GM19372 (cell line): Measurements from ENCODE around the gene GABRB1.
"Not testable (repeated sequence)": the region's sequence is repeated elsewhere in the genome, so short reads cannot be mapped to it uniquely, and the experiment has no call there.

ENCODE experiments used
- ATAC-seq: cut with Tn5 transposase; IDR thresholded peaks from one replicate; pipeline ENCODE4 v1.9.1; 2021; ENCODE audit warnings: mild to moderate bottlenecking, low read depth, moderate library complexity; ENCODE audit not compliant: unreplicated experiment

The GABRB1 gene

DNA sequence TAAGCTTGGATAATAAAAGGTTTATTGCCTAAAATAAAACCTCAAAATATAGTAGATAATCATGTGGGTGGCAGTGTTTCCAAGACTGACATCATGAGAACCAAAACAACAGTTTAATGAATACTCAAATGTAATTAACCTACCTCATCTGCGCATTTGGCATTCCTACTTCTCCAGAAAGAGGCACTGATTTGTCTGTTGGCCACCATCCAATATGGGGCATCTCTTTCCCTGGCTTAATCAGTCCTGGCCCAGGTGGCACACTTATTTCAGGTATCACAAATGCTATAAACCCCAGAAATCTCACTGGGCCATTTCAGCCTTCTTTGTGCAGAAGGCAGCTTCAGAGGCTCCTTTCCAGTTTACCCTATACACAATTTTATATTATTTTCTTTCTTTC lies 239.9 kb downstream of the GABRB1 start:
- ATAC-seq = no peak

DNA sequence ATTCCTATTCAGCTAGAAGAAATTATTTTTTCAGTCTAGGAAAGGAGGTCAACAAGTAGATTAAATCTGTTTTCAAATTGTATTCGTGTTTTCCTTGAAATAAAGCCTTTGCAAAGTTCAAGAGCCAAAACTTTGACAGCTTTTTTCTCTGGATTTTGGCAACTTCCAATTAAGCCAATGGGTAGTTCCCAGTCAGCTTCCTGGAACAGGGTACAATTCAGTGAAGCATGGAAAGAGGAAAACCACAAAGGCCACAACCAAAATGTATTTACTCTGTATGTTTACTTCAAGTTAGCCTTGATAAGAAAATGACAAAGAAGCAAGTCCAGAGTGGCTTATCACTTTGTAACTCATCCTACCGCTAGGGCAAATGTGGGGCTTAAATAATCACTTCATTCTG lies 243.5 kb downstream of the GABRB1 start:
- no peak for ATAC-seq

DNA sequence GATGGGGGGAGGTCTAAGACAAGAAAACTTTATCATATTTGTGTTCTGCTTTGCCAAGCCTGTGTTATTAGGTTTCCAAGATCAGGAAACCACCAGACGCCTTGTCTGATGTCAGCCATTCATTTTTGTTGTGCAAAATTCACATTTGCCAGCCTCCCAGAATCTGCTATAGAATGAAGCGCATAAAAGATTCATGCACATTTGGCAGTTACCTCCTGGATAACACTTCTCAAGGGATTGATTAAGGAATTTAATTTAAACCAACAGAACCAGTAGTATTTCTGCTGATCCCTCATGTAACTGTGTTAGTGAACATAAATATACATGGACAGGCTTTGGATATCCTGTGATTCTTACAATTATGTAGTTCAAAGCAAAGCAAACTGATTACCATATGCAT lies 244.2 kb downstream of the GABRB1 start:
- no peak for ATAC-seq

DNA sequence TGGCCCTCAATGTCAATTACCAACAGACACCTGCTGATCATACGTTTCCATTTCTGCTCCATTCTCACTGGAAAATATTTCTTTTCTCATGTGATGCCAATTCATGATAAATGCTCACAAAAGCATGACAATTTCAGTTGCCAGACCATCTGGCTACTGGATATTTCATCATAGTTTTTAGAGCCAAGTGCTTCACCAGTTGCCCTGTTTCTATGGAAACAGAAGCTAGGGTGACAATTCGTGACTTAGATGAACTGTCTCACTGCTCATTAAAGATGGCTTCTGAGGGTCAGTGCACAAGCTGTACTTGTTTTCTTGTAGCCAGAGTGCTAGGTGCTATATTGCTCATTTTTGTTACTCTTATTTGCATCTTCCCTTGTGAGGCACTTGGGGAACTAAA lies 247.3 kb downstream of the GABRB1 start:
- no peak for ATAC-seq

DNA sequence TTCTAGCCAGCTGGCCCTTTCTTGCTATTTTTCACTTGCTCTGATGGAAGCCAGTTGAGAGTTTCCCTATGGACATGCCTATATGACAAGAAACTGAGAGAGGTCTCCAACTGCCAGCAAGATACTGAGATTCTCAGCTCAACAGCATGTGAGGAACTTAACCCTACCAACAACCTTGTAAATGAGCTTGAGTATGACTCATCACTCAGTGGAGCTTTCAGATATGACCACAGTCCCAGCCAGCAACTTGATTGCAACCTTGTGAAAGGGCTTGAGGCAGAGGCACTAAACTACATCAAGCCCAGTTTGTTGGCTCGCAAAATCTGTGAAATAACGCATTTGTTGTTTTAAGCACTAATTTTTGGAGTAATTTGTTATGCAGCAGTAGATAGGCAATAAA lies 256.4 kb downstream of the GABRB1 start:
- ATAC-seq = peak; percentile 82

DNA sequence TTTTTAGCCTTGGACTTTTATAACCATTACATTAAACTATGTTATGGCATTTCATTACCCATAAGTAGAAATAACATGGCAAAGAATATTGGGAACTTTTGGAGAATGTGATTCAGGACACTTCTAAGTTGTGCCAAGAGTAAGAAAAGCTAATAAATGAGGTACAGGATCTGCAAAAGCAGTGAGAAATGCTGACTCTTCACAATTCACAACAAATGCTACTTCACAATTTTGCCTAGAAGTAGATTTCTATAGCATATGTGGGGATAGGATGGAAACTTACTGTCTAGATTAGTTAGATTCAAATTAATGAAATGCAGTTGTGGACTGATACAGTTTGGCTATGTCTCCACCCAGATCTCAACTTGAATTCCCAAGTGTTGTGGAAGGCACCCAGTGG lies 258.4 kb downstream of the GABRB1 start:
- ATAC-seq = no peak

DNA sequence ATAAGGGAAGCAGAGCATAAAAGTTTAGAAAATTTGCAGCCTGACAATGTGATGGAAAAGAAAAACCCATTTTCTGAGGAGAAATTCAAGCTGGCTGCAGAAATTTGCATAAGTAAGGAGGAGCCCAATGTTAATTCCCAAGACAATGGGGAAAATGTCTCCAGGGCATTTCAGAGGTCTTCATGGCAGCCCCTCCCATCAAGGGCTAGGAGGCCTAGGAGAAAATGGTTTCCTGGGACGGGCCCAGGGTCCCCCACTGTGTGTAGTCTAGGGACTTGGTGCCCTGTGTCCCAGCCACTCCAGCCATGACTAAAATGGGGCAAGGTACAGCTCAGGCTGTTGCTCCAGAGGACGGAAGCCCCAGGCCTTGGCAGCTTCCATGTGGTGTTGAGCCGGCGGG lies 259.5 kb downstream of the GABRB1 start:
- ATAC-seq = not testable (repeated sequence)

DNA sequence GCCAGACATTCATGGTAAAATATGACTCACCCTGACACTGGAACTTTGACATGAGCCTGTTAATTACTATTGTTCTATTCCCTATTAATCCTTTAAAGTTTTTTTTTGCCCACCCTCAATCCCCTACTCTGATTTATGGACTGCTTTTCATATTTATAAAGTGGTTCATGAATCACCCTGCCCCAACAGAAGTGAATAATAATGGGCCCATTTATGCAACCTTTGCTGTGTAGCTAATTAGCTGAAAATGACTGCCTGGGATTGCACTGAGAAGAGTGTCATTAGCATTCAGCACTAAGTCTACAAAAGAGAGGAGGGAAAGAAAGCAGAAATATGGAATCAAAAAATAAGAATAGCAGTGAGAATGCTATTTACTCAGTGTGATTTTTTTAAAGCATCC lies 277.8 kb downstream of the GABRB1 start:
- no peak for ATAC-seq

DNA sequence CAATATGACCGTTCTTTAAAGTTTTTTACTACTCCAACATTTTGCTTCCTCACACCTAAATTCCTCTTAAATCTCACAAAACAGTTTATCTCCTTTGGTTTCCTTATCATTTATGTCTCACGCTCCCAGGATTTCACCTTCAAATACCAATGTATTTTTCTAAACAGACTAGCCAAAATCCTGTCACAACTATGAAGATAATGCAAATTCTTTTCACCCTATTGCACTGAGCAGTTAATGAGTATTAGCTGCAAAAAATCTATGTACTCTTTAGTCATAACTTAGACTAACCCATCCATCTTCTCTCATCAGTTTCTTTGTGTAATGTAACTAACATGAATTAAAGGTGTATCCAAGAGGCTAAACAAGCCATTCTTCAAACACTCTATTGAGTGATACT lies 280.8 kb downstream of the GABRB1 start:
- no peak for ATAC-seq

DNA sequence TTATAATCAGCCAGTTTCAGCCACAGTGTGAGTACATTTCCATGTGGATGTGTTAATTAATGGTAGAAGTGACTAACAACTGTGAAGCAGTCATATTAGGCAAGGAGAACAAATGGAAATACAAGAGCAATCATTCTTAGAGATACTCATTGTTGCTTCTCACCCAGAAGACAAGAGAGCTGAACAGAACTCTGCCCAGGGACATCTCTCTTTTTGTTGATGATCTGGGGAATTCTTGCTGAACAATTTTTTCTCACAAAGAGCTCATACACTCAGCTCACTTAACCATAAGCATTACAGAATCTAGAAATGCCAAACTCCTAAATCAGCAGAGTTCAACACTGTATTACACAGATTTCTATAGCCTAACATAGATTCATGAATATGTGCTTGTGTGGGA lies 282.0 kb downstream of the GABRB1 start:
- no peak for ATAC-seq

DNA sequence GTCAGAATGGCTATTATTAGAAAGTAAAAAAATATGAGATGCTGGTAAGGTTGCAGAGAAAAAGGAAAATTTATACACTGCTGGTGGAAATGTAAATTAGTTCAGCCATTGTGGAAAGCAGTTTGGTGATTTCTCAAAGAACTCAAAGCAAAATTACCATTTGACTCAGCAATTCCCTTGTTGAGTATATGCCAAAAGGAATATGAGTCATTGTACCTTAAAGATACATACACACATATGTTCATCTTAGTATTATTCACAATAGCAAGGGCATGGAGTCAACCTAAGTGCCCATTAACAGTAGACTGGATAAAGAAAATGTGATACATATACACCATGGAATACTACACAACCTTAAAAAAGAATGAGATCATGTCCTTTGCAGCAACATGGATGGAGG lies 284.0 kb downstream of the GABRB1 start:
- no peak for ATAC-seq

DNA sequence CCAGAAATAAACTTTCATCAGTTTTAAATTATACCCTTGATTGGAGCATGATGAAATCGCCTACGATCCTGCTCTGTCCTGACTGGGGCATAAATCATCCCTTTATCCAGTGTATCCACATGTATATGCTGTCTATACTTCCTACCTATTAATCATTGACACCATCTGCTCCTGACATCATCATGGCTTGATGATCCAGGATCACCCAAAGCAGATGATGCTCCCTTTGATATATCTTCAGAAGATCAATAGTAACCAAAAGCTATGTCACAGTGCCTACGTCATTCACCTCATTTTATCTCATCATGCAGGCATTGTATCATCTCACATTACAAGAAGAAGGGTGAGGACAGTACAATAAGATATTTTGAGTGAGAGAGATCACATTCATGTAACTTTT lies 294.7 kb downstream of the GABRB1 start:
- no peak for ATAC-seq

DNA sequence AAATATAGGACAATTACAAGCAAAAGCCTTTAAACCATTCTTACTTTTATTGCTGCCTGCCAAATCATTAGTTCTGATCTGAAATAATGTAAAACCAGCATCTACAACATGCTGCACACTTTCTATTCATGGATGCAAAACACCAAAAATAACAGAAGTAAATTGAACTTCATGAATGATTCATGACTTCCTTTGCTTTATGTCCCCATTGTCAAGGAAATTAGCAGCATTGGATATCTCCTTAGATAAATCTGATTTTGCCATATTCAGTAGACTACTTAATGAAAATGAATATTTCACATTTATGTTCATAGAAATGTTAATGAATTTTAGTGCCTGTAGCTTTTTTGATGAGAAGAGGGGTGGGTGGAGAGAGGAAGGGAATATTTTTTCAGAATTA lies 299.5 kb downstream of the GABRB1 start:
- ATAC-seq = no peak

DNA sequence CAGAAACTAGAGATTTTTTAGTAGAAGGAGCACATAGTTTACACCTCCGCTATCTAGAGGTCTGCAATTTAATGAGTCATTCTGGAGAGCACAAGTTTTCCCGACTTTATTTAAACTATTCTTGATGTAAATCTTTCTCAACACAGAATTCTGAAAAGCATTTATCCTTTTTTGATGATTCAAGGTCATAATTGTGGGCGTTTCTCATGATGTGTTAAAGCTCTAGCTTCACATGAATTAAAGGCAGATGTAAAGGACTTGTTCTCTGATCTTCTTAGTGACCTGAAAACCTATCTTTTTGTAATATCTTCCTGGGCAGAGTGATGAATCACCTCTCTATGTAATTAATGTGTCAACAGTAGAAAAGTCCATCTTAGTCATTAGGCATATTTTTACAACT lies 303.3 kb downstream of the GABRB1 start:
- ATAC-seq = no peak

DNA sequence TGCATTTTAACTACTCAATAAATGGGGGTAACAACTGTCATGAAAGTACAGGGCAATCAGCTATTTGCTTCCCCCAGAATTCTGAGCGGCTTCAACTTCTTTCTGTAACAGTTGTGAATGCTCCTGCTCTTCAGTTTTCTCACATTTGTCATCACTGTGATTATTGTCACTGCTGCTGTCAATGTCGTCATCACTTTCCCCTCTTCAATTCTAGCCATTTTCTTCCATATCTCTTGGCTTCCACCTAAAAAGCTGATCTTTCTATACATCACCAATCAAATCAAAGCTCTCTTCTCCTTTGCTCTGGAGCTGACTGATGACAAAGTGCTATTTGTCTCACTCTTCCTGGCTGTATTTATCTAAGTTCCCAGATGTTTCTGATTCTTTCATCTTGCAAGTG lies 306.5 kb downstream of the GABRB1 start:
- ATAC-seq = no peak

DNA sequence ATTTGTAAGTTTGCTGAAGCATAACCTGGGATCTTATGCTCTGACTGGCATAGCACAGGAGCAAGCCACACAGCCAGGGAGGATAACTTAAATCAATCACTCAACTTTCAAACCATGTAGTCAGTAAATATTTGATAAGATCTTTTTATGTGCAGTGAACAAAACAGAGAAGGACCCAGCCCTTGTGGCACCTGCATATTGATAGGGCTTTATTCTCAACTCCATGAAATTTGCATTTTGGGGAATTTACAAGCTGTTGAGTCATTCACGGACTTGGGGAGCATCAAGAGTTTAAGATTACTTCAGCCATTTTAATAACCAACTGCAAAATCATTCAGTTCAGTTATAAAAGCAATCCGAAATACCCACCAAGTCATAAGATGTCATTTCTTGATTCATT lies 309.5 kb downstream of the GABRB1 start:
- no peak for ATAC-seq

DNA sequence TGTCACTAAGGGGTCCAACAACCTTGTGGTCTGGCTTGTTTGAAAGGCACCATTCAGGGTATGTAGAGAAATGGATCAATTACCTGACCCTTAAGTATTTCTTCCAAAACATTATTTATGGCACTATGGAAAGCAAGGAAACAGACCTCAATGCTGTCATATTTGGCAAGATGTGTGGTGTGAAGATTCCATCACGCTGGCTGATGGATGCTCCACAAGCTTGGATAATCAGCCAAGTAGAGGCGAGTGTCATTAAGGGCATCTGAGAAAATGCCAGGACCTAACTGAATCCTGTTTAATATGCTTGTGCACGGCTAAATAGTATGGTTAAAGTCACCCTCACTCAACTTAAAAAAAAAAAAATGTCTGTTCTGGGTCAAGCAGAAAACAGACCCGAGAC lies 311.4 kb downstream of the GABRB1 start:
- ATAC-seq = no peak

DNA sequence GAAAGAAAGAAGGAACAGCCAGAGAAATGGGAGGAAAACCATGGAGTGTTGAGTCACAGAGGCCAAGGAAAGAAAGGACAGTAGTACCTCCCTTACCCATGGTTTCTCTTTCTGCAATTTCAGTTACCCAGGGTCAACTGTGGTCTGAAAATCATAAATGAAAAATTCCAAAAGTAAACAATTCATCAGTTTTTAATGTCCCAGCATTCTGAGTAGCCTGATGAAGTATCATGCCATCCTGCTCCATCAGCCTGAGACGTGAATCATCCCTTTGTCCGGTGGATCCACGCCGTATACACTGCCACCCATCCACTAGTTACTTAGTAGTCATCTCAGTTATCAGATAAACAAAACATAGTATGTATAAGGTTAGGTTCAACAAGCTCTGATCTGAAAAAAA lies 318.0 kb downstream of the GABRB1 start:
- no peak for ATAC-seq

DNA sequence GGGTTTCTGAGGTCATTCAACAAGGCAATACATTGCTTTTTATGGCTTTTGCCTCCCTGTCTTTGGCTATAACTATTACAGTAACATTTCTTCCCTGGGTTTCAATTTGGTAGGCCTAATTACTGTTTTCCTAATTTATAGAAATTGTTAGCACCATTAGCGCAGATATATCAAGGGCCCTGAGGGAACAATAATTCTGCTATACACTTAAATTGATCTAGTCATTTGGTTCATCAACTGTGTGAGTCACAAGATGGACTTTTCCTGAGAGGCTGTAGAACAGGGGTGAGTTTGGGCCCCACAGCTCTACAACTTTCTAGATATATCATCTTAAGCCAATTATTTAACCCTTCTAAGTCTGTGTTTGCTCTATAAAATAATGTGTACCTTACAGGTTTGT lies 324.2 kb downstream of the GABRB1 start:
- no peak for ATAC-seq

DNA sequence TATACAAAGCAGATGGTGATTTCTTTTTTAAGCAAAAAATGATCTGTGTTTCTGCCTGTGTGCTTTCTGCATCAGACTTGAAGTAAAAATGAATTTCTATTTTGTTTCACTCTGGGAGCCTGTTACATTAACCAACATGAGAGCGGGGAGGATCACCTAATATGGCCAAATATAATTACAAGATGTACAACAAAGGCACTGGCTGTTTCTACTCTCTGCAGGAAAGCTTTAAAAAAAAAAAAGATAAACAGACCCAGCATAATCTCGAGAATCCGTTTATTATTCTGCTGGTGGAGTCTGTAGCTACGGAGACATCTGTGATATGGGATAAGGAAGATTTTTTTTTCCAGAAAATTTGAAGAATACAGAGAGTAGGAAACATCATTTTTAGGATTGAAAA lies 328.5 kb downstream of the GABRB1 start:
- ATAC-seq = no peak

DNA sequence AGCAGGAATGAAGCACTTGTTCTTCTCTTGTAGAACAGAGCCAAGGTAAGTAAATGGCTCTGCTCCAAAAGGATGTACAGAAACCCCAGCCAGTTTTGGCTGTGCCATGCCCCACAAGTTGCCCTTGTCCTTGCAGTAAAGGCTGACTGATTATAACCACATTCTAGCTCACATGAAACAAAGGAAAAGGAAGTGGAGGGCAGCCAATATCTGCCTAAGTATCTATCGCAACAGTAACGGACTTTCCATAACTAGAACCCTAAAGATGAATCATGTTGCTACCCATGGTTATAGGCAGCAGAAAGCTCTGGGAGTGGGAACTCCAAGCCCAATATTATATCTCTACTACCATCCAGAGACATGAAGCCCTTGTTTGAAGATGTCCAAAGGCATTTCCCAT lies 336.4 kb downstream of the GABRB1 start:
- ATAC-seq = no peak

DNA sequence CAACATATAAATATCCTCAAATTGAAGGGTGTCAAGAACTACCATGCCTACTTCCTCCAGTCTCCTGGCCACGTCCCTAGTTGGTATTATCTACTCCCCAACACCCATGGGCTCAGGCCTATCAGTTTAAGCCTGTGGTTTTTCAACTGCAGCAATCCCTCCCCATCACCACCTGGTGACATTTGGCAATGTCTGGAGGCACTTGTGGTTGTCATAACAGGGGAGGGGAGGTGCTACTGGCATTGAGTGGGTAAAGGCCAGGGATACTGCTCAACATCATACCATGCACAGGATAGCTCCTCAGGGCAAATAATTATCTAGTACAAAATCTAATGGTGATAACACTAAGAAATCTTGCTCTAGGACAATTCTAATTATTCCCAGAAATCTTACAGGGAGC lies 336.8 kb downstream of the GABRB1 start:
- no peak for ATAC-seq

DNA sequence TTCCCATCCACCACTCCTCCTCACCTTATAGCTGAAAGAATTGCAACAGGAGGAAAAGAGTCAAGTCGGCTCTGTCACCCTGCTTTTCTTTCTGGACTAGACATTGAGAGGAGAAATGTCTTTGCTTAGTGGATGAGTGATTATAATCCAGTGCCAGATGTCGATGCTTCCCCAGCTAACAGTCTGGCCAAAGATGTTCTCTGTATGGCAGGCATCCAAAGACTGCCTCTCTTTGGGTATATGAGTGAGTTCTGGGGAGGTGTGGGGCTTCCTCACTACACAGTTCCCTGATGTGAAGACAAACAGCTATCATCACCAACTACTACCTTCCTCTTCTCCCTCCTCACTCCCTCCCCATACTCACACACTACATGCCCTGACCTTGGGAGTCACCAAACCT lies 341.2 kb downstream of the GABRB1 start:
- ATAC-seq = no peak

DNA sequence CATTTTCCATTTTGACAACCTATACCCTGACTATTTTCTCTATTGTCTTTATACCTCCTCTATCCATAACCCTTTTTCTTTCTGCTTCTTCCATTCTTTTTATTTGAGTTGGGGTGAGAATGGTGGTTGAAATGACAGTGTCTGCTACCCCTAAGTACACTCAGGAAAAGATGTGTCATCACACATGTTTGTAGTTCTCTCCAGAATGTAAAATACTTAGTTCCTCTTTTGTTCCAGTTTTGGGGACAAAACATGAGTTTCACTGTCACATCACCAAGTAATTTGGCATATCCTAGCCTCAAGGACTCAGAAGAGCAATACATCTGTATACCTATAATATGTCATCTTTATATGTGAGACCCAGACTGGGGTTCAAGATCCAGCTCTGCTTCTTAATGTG lies 341.8 kb downstream of the GABRB1 start:
- no peak for ATAC-seq
